NCI-H1694 treated with DMSO at 0.1 percent for 48 hours (cell line): ENCODE measurements around the gene NRSN2.
"Not testable (repeated sequence)": the region's sequence is repeated elsewhere in the genome, so short reads cannot be mapped to it uniquely, and the experiment has no call there.

ENCODE experiments used
- DNase-seq: peaks from one replicate; lab custom pipeline; 2025; lab: John Stamatoyannopoulos, UW

Gene NRSN2

DNA sequence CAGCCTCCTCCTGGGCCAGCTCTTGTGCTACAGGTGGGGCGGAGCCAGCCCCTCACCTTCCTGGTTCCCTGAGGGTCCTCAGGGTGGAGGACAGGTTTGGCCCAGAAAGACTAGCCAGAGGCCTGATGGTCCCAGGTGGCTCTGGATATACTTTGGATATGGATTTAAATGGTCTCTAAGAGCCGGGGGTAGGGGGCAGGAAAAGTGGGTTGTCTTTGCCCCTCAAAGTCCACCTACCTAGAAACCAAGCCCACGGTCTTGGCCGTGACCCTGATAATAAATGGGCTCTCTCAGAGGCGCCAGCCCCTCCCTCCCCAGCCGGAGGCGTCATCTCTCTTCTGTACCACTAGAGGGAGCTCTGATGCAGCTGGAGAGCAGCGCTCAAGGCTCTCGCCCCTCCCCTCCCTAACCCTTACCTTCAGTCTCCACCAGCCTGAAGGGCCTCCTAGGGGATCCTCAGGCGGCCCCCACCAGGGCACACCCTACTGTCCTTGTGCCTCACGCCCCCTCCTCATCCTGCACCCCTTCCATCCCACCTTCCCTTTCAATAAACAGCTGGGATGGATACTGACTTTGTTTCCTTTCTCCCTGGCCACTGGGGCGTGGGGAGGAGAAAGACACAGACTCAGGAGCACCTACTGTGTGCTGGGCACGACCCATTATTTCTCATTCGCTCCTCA lies 7.5 kb downstream of the NRSN2 start:
- DNase-seq, result peak; percentile 71

- DNase-seq, result not testable (repeated sequence)
Observed at GRCh38 chr20:356154-356553, 9.2 kb downstream of the NRSN2 start.

DNA sequence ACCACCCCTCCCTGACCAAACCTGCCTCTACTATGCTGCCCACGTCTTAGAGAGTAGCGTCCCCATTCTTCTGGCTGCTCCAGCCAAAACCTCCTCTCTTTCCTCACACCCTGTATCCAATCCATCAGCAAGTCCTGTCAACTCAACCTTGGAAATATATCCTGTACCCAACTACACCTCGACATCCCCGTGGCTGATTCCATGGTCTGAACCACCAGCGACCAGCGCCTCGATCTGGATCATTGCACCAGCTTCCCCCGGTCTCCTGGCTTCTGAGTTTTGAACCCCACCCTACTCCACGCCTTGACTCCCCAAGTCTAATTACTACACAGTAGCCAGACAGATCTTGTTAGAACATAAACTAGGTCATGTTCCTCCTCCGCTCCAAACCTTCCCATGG lies 9.8 kb downstream of the NRSN2 start:
- no peak for DNase-seq

- no peak for DNase-seq
Observed at GRCh38 chr20:358891-359555, 12.1 kb downstream of the NRSN2 start.

DNA sequence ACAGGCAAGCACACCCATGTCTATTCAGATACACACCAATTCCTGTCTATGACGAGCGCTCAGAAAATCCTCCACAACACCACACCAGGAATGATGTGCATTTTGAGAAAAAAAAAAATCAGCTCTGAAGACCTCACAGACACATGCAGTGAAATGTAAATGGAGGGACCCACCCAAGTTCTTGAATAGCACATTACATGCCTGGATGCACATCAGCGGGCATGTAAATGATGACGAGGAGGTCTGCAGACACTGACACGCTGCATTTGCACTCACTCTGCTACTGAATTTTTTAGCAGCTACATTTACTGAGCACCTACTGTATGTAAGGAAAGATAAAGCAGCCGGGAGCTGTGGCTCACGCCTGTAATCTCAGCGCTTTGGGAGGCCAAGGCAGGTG lies 14.7 kb downstream of the NRSN2 start:
- DNase-seq, result no peak

DNA sequence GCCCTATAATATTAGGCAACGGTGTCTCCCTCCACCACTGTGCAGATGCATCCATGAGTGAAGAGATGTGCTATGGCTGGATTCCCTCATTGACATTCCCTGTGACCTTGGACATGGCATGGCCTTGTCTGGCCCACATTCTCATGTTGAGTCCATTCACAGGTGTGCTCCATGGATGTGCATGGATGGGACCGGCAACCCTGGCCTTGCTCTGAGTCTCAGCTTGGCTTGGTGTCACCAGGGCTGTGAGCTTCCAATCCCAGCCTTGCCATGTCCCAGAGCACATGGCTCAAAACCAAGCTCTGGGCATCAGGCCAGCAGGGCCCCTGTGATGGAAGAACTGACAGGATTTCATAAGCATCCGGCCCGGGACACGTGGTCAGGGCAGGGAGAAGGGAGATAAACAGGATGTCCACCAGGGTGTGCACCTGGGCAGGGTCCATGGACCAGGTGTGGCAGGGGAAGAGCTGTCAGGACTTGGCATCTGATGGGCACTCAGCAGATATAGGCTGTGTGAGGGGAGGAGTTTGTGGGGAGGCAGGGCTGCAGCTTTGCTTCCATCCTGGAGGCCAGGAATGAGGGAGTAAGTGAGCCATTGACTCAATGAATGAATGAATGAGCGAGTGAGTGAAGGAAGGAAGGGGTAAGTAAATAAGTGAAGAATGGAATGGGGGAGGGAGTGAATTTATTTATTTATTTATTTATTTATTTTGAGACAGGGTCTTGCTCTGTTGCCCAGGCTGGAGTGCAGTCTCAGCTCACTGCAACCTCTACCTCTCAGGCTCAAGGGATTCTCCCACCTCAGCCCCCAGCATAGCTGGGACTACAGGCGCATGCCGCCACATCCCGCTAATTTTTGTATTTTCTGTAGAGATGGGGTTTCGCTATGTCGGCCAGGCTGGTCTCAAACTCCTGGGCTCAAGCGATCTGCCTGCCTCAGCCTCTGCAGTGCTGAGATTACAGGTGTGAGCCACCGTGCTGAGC lies 15.7 kb downstream of the NRSN2 start:
- peak; percentile 90 for DNase-seq

DNA sequence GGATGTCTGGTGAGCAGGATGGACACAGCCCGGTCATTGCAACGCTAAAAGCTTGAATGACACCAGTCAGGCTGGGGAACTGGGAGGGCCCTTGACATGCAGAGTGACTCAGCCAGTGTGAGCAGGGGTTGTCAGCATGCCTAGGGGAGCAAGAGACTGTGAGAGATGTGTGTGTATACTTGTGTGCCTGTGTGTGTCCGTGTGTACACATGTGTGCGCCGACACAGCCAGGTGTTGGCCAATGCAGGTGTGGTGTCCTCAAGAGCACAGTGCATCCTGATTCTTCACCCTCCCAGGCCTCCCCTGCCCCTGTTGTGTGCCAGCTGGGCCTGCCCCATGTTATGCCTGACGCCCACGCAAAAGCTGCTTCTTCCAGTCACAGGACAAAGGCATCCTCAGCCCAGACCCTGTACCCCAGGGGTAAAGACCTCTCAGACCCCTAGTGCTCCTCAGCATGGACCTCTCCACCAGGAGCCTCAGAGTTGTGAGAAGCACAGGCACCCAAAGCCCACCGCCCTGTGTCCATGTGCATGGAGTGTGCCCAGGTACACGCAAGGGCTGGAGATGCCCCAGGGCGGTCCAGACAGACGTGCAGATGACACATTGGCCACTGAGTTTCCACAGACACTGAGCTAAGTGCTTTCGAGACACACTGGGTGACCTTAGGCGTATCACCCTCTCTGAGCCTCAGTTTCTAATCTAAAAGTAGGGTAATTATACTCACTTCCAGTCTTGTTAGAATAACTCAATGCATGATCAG lies 16.6 kb downstream of the NRSN2 start:
- DNase-seq, result no peak

- no peak for DNase-seq
Observed at GRCh38 chr20:364905-365794, 18.2 kb downstream of the NRSN2 start.

- no peak for DNase-seq
Observed at GRCh38 chr20:366041-366718, 19.3 kb downstream of the NRSN2 start.

GRCh38 chr20:366719-367485 lies 20.0 kb downstream of the NRSN2 start:
- no peak for DNase-seq

- DNase-seq, result no peak
Observed at GRCh38 chr20:367486-367887, 20.6 kb downstream of the NRSN2 start.

GRCh38 chr20:368915-369314 lies 22.0 kb downstream of the NRSN2 start:
- DNase-seq, result no peak

DNA sequence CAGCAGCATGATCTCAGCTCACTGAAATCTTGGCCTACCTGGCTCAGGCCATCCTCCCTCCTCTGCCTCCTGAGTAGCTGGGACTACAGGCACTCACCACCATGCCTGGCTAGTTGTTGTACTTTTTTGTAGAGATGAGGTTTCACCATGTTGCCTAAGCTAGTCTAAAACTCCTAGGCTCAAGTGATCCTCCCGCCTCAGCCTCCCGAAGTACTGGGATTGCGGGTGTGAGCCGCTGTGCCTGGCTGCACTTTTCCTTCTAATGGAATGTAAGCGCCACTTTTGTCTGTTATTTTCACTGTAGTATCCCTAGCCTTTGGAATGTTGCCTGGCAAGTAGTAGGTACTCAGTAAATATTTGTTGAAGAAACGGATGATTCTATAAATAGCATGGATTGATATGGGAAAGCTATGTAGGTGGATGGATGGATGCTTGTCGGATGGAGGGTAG lies 23.3 kb downstream of the NRSN2 start:
- DNase-seq, result no peak

DNA sequence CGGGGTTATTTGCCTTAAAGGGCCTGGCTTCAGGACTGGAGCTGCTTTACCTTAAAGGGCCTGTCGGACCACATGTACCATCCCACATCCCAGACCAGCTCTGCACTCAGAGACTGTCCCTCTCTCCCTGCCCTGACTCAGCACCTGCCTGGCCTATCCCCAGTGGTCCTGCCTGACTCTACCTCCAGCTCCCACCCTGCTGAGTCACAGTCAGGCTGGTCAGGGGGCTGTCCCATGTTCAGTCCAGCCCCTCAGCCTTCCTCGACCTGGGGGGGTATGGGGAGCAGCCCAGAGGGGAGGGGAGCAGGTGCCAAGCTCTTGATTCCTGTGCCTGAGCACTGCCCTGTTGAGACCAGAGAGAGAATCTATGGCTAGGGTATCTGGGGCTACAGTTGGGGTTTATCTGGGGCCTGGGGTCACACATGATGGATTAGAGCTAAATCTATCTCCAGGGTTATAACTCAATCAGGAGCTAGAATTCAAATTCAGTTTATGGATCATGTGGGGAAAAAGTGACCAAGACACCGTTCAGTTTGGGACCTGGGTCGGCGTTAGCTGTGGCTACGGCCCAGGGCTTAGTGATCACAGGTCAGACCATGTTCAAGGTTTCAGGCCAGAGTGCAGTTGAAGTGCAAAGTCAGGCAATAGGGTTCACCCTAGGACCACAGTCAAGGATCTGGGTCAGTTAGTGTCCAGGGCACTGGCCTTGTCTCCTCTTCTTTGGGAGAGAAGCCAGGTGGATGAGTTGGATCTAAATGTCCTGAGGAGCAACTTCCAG lies 24.3 kb downstream of the NRSN2 start:
- no peak for DNase-seq

DNA sequence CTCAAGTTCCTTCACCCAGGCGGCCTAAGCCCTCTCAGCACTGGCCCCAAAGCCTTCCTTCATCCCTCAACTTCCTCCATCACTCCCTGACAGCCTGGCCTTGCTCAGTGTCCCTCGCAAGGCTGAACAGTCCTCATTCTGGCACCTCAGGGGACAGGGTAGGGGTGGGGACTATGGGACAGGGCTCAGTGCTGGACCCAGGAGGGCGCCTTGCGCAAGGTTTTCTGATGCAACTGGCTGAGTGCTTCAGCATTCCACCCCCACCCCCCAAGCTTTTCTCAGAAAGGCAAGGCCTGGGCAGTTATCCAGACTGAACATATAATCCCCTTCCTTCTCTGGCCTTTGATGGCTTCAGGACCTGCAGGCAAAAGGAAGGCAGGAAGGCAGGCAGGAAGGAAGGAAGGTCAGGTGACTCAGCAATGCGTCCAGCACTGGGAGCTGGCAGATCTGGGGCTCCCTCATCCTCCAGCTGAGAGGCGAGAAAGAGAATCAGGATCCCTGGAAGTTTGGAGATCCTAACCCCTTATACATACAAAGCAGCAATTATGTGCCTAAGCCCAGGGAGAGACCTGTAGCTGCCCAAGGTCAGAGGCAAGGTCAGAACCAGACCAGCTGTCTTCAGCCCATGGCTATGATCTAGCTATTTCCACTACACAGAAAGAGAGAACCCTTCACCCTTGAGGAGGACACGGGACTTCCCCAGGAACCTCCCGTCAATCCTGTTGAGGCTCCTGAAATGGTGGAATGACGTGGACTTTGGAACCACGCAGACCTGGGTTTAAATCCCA lies 25.0 kb downstream of the NRSN2 start:
- DNase-seq, result no peak

DNA sequence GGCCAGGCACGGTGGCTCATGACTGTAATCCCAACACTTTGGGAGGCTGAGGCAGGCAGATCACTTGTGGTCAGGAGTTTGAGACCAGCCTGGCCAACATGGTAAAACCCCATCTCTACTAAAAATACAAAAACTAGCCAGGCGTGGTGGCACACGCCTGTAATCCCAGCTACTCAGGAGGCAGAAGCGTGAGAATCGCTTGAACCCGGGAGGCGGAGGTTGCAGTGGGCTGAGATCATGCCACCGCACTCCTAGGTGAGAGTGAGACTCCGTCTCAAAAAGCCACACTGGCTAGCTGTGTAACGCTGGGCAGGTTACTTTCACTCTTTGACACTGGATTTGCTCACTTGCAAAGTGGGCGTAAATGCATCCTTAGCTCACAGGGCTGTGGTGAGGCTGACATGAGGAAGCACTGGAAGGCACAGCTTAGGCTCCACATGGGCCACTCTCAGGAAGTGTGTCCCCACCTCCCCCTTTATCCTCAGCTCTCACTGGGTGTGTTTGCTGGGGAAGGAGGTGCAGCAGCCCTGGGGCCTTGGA lies 25.7 kb downstream of the NRSN2 start:
- not testable (repeated sequence) for DNase-seq

GRCh38 chr20:373171-373890 lies 26.4 kb downstream of the NRSN2 start:
- no peak for DNase-seq
